Anterior cingulate cortex (tissue), 58 donors: ENCODE data around the gene EGFR.

ENCODE experiments used
- DNase-seq, 58 donors: peaks; one replicate each; lab custom pipeline; 2025; lab: John Stamatoyannopoulos, UW

Gene EGFR

GRCh38 chr7:55178292-55178862 is 159.6 kb downstream of the EGFR start:
- no peak for DNase-seq

DNA sequence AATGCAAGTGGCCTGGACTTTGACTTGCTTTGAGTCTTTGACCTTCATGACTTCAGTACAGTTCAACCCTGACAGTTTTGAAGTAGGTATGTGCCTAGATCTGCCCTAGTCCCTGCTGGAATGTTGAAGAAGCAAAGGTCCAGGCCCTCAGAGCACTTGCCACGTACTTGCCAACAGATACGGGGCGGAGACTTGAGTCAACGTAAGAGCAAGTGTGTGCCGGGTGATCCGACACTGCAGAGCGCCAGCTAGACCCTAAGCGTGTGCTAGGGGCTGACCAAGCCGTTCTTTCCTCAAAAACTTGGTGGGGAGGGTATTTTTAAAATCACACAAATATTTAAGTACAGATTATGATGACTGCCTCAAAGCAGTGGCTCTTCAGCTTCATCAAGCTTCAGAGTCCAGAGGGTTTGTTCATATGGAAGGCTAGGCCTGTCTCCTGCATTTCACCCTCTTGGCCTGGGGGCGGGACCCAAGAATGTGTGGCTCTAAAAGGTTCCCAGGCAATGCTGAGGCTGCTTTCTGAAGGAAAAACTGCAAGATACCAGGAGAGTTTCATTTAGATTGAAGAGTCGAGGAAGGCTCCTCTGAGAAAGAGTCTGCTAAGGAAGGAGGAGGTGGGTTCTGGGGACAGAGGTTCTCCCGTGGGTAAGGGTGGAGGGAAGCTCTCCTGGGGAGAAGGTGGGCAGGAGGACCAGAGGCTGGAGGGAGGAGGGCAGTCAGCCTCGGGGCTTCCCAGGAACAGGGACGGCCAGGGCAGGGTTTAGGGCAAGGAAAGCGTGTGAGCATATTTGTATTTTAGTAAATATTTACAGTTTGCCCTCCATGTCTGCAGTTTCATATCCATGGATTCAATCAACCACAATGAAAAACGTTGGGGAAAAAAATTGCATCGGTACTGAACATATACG is 160.3 kb downstream of the EGFR start:
- DNase-seq: no peak

DNA sequence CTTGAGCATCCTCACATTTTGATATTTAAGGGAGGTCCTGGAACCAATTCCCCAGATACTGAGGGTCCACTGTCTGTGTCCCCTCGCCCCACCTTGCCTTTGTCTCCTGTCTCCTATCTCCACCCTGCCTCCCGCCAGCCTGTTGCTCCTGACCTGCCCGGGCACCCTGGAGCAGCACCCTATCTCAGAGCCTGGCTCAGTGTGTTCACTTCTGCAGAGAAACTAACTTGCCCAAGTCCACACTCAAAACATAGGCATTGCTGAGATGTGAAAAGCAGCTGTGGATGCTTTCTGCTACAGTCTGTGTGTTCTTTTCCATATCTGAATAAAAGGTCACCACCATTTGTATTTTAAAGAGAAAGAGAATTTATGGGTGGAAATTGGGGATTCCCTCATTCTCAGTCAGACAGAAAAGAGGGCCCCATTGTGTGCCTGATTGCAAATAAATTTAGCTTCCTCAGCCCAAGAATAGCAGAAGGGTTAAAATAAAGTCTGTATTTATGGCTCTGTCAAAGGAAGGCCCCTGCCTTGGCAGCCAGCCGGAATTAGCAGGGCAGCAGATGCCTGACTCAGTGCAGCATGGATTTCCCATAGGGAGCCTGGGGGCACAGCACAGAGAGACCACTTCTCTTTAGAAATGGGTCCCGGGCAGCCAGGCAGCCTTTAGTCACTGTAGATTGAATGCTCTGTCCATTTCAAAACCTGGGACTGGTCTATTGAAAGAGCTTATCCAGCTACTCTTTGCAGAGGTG is 161.3 kb downstream of the EGFR start:
- no peak for DNase-seq

DNA sequence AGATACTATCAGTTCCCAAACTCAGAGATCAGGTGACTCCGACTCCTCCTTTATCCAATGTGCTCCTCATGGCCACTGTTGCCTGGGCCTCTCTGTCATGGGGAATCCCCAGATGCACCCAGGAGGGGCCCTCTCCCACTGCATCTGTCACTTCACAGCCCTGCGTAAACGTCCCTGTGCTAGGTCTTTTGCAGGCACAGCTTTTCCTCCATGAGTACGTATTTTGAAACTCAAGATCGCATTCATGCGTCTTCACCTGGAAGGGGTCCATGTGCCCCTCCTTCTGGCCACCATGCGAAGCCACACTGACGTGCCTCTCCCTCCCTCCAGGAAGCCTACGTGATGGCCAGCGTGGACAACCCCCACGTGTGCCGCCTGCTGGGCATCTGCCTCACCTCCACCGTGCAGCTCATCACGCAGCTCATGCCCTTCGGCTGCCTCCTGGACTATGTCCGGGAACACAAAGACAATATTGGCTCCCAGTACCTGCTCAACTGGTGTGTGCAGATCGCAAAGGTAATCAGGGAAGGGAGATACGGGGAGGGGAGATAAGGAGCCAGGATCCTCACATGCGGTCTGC is 162.2 kb downstream of the EGFR start:
- DNase-seq: no peak

GRCh38 chr7:55181762-55182161 is 162.9 kb downstream of the EGFR start:
- no peak for DNase-seq

DNA sequence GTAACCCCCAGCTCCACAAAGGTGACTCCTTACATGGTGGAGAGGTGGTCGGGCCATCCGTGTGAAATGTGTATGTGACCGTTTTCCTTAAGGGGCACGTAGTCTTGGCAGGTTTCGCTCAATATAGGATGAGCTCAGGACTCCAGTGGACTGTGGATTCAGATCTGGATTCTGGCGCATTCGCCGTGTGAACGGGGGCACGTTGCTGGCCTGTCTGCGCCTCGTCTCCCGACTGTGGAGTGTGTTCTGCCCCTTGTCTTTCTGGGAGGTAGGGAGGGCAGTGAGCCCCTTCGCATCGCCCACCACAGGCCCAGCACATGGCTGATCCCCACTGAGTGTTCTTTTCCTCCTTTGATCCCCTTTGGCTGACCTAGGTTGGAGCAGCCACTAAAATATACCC is 165.1 kb downstream of the EGFR start:
- DNase-seq: no peak

GRCh38 chr7:55185321-55185802 is 166.5 kb downstream of the EGFR start:
- no peak for DNase-seq

DNA sequence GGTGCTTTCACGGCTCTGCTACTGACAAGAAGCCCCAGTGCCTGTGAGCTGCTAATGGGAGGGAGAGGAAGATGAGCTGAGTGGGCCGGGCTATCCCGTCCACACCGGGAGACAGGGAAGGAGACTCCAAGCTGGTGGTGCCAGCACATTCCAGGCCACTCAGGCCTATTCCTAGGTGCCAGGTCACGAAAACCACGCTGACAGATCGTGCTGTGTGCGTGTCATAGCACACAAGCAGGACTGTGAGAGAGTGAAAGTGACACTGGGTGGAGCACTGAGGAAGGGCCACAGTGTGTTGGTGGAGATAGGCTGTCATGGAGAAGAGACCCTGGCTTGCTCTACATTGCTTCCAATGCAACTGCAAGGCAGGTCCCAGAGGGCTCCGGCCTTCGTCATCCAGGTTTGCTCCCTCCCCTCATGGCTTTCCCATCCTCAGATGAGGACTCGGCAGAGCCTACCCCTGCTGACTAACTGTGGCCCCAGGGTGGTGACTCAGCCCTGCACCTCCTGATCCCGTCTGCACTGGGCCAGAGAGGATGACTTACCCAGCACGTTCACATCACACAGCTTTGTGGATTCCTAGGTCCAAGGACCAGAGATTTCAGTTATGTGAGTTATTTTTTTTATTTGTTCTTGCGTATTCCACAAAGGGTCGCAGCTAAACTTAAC is 167.3 kb downstream of the EGFR start:
- DNase-seq: no peak

DNA sequence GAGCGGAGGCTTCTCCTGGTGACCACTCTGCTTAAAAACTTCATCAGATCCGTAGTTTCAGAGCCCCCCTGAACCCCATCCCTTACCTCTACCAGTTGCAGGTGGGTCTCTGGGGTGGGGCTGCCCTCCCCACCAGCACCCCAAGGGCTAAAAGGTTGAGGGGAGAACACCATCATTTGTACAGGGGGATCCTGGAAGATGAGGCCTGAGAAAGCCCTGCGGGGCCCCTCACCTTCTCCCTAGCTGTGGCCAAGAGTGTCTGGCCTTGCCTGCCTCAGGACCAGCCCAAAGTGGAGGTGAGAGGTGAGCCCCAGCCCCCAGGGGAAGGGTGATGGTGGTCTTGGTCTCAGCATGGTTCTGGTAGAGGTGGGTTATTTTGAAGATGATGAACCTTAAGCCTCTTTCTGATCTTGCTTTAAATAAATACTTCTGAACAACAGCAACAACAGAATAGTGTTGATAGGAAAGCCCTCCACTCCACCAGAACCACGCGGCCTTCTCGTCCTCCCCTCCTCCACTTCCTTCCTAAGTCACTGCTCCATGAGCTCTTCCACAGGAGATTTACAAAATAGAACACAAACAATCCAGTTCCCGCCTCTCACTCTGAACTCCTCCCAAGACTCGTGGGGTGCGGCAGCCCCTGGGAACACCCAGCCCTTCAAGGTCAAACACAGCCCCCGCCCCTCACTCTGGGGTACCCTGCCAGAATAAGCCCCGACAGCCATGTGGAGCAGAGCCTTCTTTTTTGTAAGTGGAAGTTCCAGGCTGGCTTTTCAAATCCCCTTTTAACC is 169.1 kb downstream of the EGFR start:
- DNase-seq: no peak

DNA sequence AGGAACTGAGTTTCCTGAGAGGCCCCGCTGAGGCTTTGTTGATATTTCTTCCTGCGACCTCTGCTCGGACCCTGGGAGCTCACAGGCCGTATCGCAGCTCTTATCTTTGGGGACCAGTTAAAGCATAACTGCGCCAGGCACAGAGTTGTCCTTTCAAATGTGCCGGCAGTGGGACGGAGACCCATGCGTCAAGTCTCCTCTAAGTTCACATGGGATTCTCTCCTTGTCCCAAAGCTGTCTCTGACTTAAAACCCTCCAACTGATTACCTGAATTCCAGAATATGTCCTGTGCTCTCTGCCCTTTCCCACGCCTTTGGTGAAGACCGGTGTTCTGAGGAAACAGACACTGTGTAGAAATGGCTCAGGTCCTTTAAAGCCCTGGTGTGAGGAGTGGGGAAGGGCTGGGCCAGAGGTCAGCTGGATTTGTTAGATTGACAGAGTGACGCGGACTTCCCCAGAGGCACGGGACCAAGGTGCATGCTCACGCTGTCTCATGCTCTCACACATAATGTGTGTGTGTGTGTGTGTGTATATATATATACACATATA is 169.8 kb downstream of the EGFR start:
- no peak for DNase-seq

- no peak for DNase-seq
Measured at GRCh38 chr7:55189146-55189766, 170.4 kb downstream of the EGFR start.

GRCh38 chr7:55189878-55190436 is 171.1 kb downstream of the EGFR start:
- no peak for DNase-seq

DNA sequence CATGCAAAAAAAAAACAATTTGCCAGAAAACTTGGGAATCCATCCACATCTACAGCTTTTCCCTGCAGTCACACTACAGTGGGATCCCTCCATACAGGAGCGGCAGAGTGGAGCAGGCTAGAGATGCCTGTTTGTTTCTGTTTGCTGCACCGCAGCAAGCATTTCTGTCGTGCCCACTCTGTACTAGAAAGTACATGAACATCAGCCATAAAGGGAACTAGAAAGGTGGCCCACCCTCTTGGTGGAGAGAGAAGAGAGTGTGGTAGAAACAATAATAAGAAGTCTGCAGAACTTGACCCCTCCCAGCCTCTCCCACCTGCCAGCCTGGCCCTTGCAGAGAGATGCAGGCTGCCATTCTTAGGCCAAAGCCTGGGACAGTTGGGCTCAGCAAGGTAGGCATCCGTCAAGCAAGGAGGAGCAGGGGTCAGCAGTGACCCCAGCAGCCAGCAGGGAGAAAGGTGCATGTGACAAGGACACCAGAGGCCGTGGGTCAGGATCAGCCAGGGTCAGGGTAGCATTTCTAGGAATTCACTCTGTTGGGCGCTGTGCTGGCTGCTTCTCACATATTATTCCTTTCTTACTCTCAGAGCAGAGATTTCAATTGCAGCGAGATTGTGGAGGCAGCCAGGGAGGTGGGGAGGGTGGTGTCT is 171.8 kb downstream of the EGFR start:
- no peak for DNase-seq

DNA sequence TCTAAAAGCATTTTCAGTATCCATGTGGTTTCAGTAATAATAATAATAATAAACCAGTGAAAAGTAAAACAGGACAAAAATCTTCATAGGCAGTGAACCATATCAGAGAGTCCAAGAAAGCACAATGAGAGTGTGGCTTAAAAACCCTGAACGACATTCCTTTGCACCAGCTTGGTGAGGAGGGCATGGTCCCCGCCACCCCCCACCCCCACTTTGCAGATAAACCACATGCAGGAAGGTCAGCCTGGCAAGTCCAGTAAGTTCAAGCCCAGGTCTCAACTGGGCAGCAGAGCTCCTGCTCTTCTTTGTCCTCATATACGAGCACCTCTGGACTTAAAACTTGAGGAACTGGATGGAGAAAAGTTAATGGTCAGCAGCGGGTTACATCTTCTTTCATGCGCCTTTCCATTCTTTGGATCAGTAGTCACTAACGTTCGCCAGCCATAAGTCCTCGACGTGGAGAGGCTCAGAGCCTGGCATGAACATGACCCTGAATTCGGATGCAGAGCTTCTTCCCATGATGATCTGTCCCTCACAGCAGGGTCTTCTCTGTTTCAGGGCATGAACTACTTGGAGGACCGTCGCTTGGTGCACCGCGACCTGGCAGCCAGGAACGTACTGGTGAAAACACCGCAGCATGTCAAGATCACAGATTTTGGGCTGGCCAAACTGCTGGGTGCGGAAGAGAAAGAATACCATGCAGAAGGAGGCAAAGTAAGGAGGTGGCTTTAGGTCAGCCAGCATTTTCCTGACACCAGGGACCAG is 172.5 kb downstream of the EGFR start:
- no peak for DNase-seq

- DNase-seq: no peak
Measured at GRCh38 chr7:55191926-55192692, 173.3 kb downstream of the EGFR start.

GRCh38 chr7:55192723-55193122 is 173.9 kb downstream of the EGFR start:
- DNase-seq: no peak
